NCI-H345 treated with DMSO at 0.1 percent for 48 hours (cell line): ENCODE data around the gene ACSM6.
"Not testable (repeated sequence)": the region's sequence is repeated elsewhere in the genome, so short reads cannot be mapped to it uniquely, and the experiment has no call there.

Experiments used
- DNase-seq: peaks from one replicate; lab custom pipeline; 2025; ENCODE audit not compliant: unreplicated experiment; lab: John Stamatoyannopoulos, UW

The ACSM6 gene

DNA sequence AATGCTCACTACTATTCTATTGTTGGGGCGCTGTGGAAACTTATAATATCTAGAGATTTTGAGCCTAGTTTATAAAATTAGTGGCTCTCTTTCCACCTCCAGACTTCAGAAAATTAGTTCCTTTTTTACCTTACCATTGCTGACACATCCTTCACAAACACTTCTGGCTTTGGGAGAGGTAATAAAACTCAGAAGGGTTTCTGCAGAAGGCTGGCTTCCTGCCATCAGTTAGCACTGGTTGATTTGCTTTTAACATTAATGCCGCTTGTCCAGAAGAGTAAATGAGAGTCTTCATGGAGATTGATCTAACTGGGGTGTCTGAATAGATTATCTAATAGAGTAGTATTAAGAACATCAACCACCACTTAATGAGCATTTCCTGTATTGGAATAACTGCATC is 20.3 kb downstream of the ACSM6 start:
- peak; percentile 25 for DNase-seq

DNA sequence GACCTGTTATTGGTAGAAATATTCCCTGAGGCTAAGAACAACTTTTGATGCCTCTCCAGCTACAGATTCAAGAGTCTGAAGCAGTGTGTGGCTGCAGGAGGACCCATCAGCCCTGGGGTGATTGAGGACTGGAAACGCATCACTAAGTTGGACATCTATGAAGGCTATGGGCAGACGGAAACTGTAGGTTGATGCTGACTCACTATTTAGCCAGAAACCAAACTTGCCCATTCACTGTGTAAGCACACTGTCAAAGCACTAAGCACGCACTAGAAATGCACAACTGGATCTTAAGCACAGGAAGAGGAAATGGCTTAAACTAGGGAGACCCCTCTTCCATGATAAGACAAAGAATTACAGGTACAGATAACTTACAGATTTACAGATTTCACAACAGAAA is 20.8 kb downstream of the ACSM6 start:
- no peak for DNase-seq

DNA sequence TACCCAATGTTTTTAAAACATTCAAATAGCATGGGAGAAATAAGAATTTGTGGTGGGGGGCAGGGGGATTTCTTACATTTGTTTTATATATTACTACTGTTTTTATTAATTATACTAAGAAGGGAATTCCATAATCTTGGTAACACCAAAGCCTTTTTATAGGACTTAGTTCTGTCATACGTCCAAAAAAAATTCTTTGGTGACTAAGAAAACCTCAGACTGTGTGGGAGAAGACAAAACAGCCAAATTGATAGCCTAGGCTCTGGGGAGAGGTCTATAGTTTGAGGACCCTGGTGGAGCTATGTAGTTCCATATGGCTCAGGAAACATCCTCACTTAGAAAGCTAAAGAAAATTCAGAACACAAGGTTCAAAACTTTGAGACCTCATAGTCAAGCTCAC is 23.4 kb downstream of the ACSM6 start:
- no peak for DNase-seq

DNA sequence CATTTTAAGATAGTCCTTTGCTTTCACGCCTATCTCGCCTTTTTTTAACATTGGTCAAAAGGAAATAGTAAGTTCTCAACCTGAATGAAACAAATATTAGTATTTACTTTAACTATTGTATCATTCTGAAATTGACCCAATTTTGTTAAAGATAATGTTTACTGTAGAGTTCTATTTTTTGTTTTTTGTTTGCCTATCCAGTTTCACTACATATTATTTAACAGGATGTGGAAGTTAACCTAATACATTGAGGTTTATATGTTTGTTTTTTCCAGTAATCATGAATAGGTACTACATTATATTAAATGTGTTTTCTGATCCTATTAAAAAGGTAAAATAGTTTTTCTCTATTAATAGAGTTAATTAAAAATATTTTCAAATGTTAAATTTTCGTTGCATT is 26.5 kb downstream of the ACSM6 start:
- no peak for DNase-seq

DNA sequence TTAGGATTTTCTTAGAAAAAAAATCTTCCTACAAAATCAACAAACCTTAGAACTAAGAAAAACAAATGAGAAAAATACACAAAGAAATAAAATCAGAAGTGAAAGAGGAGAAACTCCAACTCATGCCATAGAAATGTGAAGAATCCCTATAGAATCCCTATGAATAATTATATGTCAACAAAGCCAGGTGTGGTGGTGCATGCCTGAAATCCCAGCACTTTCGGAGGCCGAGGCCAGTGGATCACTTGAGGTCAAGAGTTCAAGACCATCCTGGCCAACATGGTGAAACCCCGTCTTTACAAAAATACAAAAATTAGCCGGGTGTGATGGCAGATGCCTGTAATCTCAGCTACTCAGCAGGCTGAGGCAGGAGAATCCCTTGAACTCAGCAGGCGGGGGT is 27.1 kb downstream of the ACSM6 start:
- DNase-seq, result no peak

DNA sequence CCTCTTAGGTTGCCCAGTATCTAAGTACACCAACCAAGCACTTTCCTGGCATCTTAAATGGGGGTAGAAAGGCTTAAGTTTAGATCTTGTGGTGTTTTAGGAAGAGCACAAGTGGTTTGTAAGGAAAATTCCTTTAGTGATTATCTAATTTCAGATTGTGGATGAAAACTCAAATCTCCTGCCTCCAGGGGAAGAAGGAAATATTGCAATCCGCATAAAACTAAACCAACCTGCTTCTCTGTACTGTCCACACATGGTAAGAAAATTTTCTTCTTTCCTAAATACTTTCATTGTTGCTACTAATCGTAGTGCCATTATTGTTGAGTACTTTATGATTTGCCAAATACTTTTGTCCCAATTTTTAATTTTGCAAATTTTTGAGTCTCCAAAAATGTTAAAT is 31.1 kb downstream of the ACSM6 start:
- DNase-seq, result no peak

DNA sequence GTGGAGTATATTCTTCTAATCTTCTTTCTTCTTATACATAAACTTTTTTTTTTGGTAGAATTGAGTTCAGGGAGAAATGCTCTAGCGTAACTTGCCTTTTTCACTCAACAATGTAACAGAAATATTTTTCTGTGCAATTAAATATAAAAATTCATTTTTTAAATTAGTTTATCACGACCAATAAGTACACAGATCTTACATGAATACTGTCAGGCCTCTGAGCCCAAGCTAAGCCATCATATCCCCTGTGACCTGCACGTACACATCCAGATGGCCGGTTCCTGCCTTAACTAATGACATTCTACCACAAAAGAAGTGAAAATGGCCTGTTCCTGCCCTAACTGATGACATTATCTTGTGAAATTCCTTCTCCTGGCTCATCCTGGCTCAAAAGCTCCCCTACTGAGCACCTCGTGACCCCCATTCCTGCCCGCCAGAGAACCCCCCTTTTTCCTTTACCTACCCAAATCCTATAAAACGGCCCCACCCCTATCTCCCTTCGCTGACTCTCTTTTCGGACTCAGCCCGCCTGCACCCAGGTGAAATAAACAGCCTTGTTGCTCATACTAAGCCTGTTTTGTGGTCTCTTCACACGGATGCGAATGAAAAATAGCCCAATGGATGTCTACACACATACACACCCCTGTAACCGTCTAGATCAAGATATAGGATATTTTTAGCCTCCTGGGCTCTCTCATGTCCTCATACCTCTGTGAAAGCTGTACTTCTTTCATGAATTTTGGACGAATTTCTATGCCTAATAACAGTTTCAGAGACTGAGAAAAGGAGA is 35.1 kb downstream of the ACSM6 start:
- not testable (repeated sequence) for DNase-seq

DNA sequence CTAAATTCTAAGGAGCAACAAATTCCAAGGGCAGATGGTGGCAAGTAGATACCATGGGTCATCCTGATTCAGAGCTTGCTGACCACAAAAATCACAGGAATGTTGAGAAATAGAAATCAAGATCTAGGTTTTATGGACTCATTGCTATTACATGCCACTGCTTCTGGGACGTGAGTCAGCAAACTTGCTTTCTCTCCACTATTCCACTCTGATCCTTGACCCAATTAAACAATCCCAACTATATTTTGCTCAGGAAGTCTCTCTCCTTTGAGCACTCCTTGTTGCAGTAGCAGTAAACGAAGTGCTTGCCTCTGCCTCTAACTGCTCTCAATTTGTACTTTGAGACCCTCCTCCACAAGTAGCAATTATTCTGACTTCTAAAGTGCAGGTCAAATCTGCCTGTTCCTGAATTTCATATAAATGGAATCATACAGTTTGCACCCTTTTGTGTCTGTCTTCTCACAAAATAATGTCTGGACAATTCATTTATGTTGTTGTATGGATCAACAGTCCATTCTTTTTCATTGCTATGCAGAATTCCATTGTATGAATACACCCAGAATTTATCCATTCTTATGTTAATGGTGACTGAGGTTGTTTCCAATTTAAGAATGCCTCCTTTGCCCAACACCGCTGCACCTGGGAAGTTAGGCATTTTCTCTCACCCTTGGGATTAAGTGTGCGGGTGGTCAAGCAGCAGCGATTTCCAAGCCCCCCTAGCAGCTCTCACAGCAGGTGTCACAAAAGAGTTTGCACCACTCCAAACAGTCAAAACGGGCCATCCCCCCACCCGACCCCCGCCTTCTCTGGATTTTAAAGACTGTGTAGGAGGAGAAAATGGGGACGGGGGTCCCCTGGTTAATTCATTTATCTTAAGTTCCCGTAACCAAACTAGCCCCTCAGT is 35.9 kb downstream of the ACSM6 start:
- no peak for DNase-seq

DNA sequence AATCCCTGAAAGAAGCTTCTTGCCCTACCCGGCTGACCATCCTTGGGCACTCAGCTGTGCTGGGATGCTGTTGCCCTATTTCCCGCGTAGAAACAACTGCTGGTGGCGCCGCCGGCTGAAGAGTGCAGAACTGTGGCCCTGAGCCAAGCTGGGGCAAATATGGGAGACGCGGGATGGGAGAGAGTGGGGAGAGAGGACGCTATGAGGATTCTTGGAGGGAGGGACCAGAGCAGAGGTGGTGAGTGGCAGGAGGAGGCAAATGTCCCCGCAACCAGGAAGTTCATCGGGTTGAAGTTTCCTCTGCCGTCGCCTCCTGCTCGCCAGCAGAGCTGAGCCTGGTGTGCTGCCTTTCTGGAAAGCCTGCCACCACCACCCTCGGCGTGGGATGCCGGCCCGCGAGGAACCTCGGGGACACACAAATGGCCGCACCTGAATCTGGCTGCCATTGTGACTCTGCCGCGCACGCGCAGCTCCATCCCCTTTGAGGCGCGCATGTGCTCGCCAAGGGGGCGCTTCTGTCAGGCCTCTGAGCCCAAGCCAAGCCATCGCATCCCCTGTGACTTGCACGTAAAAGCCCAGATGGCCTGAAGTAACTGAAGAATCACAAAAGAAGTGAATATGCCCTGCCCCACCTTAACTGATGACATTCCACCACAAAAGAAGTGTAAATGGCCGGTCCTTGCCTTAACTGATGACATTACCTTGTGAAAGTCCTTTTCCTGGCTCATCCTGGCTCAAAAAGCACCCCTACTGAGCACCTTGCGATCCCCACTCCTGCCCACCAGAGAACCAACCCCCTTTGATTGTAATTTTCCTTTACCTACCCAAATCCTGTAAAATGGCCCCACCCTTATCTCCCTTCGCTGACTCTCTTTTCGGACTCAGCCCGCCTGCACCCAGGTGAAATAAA is 36.9 kb downstream of the ACSM6 start:
- DNase-seq, result not testable (repeated sequence)

DNA sequence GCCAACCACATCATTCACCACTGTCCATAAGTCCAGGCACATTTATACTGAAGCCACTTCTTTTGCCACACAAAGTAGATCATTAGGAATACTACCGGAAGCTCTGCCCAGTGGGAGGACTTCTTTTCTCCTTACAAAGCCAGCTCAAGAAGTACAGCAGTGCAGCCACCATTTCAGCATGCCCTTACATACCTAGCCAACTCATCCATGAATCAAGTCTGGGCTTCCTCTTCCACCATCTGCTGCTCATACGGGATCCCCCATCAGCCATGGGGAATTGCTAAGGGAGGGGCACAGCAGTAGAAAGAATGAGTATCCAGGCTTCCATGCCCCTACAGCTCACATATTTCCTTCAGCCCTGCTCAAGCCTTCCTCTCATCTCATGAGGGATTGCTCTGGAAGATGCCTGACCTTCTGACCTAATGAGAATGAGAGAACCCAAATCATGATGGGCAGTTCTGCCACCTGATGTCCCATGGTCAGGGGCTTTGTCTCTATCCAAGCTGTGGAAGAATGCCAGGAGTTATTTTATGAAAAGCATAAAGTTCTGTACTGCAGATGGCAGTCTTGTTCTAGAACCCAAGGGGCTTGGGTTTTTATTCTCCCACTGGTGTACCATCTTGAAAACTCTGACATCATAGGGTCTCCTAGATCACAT is 39.5 kb downstream of the ACSM6 start:
- no peak for DNase-seq

DNA sequence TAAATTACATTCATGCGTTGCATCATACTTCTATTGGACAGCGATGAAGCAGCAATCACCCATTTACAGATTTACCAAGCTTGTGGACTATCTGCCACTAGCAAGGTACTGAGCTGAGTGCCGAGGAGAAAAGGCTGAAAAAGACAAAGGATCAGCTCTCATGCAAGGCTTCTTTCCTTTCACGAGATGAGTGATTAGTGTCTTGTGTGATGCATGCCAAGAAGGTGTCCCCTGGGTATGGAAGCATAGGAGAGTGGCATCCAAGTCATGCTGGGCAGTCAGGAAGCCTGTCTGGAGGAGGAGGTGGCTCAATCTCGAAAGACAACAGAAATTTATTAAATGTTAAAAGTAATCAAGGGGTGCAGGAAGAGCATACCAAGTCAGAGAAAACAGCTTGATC is 40.9 kb downstream of the ACSM6 start:
- DNase-seq, result no peak

DNA sequence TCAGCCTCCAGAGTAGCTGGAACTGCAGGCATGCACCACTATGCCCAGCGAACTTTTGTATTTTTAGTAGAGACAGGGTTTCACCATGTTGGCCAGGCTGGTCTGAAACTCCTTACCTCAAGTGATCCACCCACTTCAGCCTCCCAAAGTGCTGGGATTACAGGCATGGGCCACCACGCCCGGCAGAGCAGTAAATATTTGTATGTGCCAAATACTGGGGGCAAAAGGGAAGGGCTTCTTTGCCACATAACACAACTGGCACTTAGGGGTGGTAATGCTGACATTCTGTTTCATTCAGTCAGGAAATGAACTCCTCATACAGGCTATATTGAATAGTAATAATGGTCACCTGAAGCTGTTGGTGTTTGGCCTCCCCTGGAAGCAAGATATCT is 41.6 kb downstream of the ACSM6 start:
- no peak for DNase-seq

DNA sequence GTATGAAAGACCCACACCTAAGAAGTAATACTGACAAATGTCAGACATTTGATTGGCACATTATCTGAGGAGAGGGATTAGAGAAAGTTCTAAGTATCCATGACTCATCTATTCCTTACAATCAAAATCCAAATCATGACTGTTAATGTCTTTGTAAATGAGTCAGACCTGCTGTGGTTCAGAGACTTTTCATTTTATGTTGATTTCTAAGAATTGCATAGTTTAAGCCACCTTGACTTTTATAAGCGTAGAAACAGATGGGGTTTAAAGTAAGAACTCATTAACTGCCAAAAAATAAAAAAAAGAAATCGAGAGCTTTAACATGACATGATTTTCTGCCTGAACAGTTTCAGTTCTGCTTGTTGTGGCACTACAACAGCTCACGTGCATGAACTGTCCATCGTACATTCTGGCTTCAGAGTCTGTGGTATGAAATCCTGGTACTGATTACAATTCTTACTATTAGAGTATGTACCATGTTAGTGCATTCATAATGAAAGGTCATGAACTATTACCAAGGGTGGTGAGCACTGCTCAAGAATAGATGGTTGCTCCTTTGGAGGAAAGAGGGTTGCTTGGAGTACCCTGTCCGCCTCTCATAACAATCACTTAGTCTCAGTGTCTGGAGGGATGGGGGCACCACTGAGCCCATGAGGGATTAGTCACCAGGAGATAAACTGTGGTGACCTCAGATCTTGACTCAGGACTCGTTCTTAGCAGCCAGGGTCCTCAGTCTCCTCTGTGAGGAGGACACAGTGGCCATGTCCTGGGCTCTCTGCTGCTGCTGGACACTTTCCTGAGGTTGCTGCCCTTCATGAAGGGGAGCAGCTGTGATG is 42.2 kb downstream of the ACSM6 start:
- no peak for DNase-seq

DNA sequence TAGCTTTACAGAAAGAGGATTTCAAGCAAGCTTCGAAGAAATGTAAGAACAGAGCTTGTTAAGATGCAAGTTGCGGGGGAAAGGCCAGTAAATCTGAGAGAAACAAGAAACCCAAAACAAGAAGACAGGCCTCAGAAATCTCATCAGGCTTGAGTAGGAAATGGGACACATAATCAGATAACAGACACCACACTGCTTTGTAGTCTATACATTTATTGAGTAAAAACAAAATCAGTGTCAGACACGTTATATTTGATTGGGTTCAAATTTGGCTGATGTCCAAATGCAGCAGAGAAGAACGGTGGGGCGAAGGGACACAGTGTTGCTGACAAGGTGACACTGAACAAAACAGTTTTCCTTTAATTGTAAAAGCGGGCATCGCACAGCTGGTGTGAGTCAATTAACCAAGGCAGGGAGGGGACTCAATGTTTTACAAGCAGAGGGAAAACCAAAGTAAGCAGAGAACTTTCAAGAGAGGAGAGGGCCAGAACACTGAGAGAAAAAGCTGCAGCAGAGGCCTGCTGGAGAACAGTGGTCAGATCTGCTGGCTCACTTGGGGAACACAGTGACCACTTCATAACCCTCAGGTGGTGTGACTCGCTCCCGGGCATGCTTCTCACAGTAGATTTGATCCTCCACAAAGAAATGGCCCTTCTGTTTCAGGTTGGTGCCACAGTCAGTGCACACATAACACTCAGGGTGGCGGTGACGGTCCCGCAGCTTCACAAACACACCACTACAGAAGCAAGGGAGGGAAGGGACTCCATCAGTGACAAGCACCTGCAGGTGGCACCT is 43.5 kb downstream of the ACSM6 start:
- peak; percentile 30 for DNase-seq

DNA sequence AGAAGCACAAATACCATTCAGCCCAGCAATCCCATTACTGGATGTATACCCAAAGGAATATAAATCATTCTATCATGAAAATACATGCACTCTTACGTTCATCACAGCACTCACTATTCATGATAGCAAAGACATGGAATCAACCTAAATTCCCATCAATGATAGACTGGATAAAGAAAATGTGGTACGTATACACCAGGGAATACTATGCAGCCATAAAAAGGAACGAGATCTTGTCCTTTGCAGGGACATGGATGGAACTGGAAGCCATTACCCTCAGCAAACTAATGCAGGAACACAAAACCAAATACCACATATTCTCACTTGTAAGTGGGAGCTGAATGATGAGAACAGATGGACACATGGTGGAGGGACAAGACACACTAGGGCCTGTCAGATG is 46.1 kb downstream of the ACSM6 start:
- DNase-seq, result not testable (repeated sequence)

DNA sequence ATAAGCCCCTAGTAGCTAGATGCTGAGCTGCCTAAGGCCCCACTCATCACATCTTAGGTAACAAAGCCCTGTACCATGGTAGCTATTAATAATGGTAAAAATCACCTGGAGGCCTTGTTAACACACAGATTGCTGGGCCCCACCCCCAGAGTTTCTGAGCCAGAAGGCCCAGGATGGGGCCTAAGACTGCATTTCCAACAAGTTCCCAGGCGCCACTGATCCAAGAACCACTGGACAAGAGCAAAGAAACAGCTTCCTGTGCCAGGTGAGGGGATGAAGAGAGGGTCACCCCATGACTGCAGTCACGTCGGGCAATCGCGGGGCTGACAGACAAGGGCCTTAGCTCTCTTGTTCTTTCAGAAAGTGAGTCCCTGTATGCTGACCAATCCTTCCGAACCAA is 46.8 kb downstream of the ACSM6 start:
- DNase-seq, result no peak

DNA sequence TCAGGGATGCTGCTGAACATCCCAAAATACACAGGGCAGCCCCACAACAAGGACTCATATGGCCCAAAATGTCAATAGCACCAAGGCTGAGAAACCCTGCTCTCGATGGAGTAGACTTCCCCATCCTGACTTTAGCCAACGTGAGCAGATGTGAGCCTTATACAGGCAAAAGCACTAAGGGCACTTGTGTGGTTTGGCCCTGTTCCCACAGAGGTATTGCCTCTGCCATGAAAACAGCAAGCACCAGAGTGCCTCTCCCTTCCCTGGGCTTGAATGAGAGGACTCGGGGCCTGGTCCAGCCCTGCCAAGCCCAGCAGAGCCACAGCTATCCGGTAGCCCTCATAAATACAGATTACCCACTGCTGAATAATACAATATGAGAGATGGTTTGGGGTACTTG is 47.5 kb downstream of the ACSM6 start:
- DNase-seq, result peak; percentile 11

DNA sequence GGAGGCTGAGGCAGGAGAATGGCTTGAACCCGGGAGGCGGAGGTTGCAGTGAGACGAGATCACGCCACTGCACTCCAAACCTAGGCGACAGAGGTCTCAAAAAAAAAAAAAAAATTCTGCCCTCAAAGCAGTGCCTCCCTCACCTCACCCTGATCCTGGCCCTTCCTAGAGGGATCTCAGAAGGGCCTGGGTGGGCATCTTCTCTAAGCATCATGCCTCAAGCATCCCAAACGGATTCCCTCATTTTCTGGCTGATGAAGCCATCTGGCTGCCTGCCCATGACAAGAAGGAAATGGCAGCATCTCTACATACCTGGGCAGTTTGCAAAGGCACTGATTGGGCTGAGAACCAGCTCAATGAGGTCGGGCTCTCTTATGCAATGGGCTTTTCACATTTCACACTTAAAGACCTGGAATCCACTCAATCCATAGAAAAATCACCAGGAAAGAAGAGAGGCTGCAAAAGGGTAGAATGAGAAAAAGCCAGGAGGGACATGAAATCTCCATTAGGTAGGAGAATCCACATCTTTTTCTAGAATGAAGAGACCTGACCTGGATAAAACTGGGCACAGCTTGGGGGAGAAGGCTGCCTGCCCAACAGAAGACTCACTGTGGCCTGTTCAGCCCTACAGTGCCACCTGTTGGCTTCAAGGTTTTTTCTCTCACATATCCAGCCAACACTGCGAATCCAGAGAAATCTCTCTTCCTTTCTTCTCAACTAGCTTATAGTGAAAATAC is 48.7 kb downstream of the ACSM6 start:
- DNase-seq, result peak; percentile 11

DNA sequence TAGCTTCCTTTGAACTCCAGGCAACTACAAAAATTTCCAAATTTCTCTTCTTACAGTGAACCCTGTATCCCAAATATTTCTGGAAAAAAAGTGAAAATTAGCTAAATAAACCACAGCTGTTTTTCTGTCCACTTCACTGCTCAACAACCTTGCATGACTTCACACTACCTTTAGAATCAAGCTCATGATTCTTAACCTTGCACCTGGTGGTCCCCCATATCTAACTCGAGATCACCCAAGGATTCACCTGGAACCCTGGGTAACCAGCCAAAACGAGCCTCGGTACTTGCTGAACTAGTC is 49.2 kb downstream of the ACSM6 start:
- DNase-seq, result no peak
